Subcutaneous abdominal adipose tissue (tissue), 5 donors: ENCODE data around the gene C11orf65.

Experiments
- H3K27ac ChIP-seq: one replicate; pipeline ENCODE4 v1.7.0; 2013; ENCODE audit warnings: low read depth, mild to moderate bottlenecking, inconsistent platforms, low read length, moderate library complexity
- H3K27me3 ChIP-seq, 5 donors: one replicate each; pipeline ENCODE4 v1.7.0; 2013; ENCODE audit warnings: low read length in 5 of 5, inconsistent platforms in 1 of 5; ENCODE audit not compliant: control insufficient read depth in 5 of 5, insufficient read depth in 4 of 5
- H3K36me3 ChIP-seq, 5 donors: one replicate each; pipeline ENCODE4 v1.7.0; 2013; ENCODE audit warnings: low read length in 5 of 5; ENCODE audit not compliant: control insufficient read depth in 5 of 5, insufficient read depth in 5 of 5
- H3K4me1 ChIP-seq, 5 donors: one replicate each; pipeline ENCODE4 v1.7.0; 2013; ENCODE audit warnings: low read length in 5 of 5, mild to moderate bottlenecking in 3 of 5, moderate library complexity in 1 of 5; ENCODE audit not compliant: control insufficient read depth in 5 of 5, insufficient read depth in 5 of 5
- H3K4me3 ChIP-seq, 5 donors: one replicate each; pipeline ENCODE4 v1.7.0; 2013; ENCODE audit warnings: low read length in 5 of 5, low read depth in 1 of 5
- H3K9ac ChIP-seq, 5 donors: one replicate each; pipeline ENCODE4 v1.7.0; 2013; ENCODE audit warnings: low read length in 5 of 5, mild to moderate bottlenecking in 4 of 5, moderate library complexity in 3 of 5
- H3K9me3 ChIP-seq, 5 donors: one replicate each; pipeline ENCODE4 v1.7.0; 2013; ENCODE audit warnings: low read length in 5 of 5; ENCODE audit not compliant: control insufficient read depth in 5 of 5
- donor health status: healthy.
- donor health status: healthy.
- donor health status: healthy.
- donor health status: healthy.
- donor health status: healthy.

The C11orf65 gene

DNA sequence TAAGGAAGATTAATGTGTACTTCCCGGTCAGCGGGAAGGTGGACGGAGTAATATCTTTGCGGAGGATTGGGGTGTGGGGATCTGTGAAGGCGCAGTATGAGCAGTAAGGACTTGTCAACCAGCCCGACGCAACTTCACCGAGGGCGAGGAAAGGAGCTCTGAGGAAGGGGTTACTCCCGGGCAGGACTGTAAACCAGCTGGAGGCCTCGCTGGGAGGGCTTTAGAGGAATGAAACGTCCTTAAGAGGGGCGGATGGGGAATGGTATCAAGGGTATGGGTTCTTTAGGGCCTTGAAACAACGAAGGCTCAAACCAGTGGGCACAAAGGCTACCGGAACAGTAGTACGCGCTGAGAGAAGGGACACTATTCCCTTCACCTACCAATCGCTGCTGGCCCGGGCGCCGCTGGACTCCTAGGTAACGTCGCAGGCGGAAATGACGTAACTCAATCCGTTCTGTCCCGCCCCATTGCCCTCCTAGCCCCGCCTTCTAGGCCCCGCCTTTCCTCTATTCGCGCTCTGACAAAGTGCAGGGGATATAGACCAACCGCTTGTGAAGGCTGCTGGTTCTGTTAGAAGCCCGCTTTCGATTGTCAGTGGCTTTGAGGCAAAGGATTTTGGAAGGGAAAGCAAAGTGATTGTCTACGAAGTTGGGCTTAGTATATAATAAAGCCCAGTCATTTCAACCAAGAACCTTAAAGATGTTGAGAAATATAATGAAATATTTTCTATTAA, at the start of gene C11orf65:
TSS of gene C11orf65 (minus strand) at position 439 of the 733 bp plus-strand sequence. CDS start 5,970 bp downstream, outside the sequence.
- H3K4me3 ChIP-seq = peak within 1 kb of the TSS; percentile 76 to 92 (median 86)
- H3K4me1 ChIP-seq = peaks cover 0 to 13% (median 12%) of the 10 kb centered on the region in 5 donors
- H3K36me3 ChIP-seq = no peaks in the 10 kb centered on the region
- no peaks in the 10 kb centered on the region for H3K9me3 ChIP-seq
- no peaks in the 10 kb centered on the region for H3K27me3 ChIP-seq
- H3K27ac ChIP-seq = peak within 1 kb of the TSS; percentile 98
- peak within 1 kb of the TSS; percentile 84 to 99 (median 96) for H3K9ac ChIP-seq

DNA sequence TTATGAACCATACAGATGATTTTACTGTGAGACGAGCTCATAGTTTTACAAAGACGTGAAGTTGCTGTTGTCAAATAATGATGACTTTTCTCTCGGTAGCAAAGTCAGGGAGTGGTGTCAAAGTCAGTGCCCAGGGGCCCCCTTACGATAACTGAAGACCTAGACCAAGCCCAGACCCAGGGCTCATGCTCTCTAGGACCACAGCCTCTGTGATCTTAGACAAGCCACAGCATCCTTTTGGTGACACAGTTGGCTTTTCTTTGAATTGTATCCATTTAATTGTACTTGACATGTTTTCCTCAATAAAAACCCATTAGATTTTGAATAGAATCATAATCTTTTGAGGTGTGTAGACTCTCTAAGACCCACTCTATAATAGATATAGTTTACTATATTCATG, 48.8 kb upstream of the C11orf65 start:
- Histone ChIP-seq H3K9ac (no peak overlapping the region), H3K27ac (no peak overlapping the region), H3K9me3 (no peaks in the 10 kb centered on the region), H3K36me3 (peaks cover 0 to 3% (median 0%) of the 10 kb centered on the region in 5 donors), H3K4me3 (no peak overlapping the region), H3K4me1 (no peaks in the 10 kb centered on the region), H3K27me3 (no peaks in the 10 kb centered on the region)

GRCh38 chr11:108512708-108513107, 45.4 kb upstream of the C11orf65 start:
- Histone ChIP-seq H3K27ac (no peak overlapping the region), H3K36me3 (peaks cover 0 to 3% (median 0%) of the 10 kb centered on the region in 5 donors), H3K9me3 (no peaks in the 10 kb centered on the region), H3K9ac (no peak overlapping the region), H3K4me1 (no peaks in the 10 kb centered on the region), H3K4me3 (no peak overlapping the region), H3K27me3 (no peaks in the 10 kb centered on the region)

- Histone ChIP-seq H3K27ac (no peak overlapping the region), H3K4me1 (no peaks in the 10 kb centered on the region), H3K9me3 (no peaks in the 10 kb centered on the region), H3K36me3 (peaks cover 0 to 3% (median 0%) of the 10 kb centered on the region in 5 donors), H3K27me3 (no peaks in the 10 kb centered on the region), H3K4me3 (no peak overlapping the region), H3K9ac (no peak overlapping the region)
Measured at GRCh38 chr11:108511851-108512474, 44.6 kb upstream of the C11orf65 start.

GRCh38 chr11:108508653-108509593, 41.6 kb upstream of the C11orf65 start:
- H3K36me3 ChIP-seq = peaks cover 0 to 1% (median 0%) of the 10 kb centered on the region in 5 donors
- H3K4me1 ChIP-seq = no peaks in the 10 kb centered on the region
- H3K27me3 ChIP-seq = no peaks in the 10 kb centered on the region
- H3K9me3 ChIP-seq = no peaks in the 10 kb centered on the region
- H3K27ac ChIP-seq = no peak overlapping the region
- no peak overlapping the region for H3K4me3 ChIP-seq
- no peak overlapping the region for H3K9ac ChIP-seq

GRCh38 chr11:108501396-108501795, 34.1 kb upstream of the C11orf65 start:
- no peak overlapping the region for H3K9ac ChIP-seq

GRCh38 chr11:108500721-108501120, 33.4 kb upstream of the C11orf65 start:
- no peaks in the 10 kb centered on the region for H3K36me3 ChIP-seq
- no peaks in the 10 kb centered on the region for H3K9me3 ChIP-seq
- peaks cover 0 to 18% (median 10%) of the 10 kb centered on the region in 5 donors for H3K4me1 ChIP-seq
- H3K27me3 ChIP-seq = no peaks in the 10 kb centered on the region
- H3K9ac ChIP-seq = no peak overlapping the region
- no peak overlapping the region for H3K27ac ChIP-seq
- no peak overlapping the region for H3K4me3 ChIP-seq

More at GRCh38 chr11:108501396-108501795, 34.1 kb upstream of the C11orf65 start:
- H3K4me3 ChIP-seq = no peak overlapping the region
- H3K36me3 ChIP-seq = no peaks in the 10 kb centered on the region
- H3K4me1 ChIP-seq = peaks cover 0 to 18% (median 9%) of the 10 kb centered on the region in 5 donors
- H3K9me3 ChIP-seq = no peaks in the 10 kb centered on the region
- H3K27me3 ChIP-seq = no peaks in the 10 kb centered on the region
- H3K27ac ChIP-seq = no peak overlapping the region

GRCh38 chr11:108500169-108500568, 32.8 kb upstream of the C11orf65 start:
- Histone ChIP-seq H3K27ac (no peak overlapping the region), H3K36me3 (no peaks in the 10 kb centered on the region), H3K9ac (no peak overlapping the region), H3K4me1 (peaks cover 0 to 18% (median 10%) of the 10 kb centered on the region in 5 donors), H3K27me3 (no peaks in the 10 kb centered on the region), H3K9me3 (no peaks in the 10 kb centered on the region), H3K4me3 (no peak overlapping the region)

- peak overlapping the region in 4 of 5 donors; percentile 64 to 82 (median 70) for H3K9ac ChIP-seq
- peak overlapping the region; percentile 48 to 83 (median 74) for H3K4me3 ChIP-seq
- no peaks in the 10 kb centered on the region for H3K27me3 ChIP-seq
- peak overlapping the region; percentile 94 for H3K27ac ChIP-seq
- H3K4me1 ChIP-seq = peaks cover 0 to 21% (median 10%) of the 10 kb centered on the region in 5 donors
- H3K9me3 ChIP-seq = no peaks in the 10 kb centered on the region
- H3K36me3 ChIP-seq = no peaks in the 10 kb centered on the region
Measured at GRCh38 chr11:108498816-108499408, 31.6 kb upstream of the C11orf65 start.
